ENCODE results near the gene FRAS1.
"Not testable (repeated sequence)": the region's sequence is repeated elsewhere in the genome, so short reads cannot be mapped to it uniquely, and the experiment has no call there.

FRAS1 gene, protein sequence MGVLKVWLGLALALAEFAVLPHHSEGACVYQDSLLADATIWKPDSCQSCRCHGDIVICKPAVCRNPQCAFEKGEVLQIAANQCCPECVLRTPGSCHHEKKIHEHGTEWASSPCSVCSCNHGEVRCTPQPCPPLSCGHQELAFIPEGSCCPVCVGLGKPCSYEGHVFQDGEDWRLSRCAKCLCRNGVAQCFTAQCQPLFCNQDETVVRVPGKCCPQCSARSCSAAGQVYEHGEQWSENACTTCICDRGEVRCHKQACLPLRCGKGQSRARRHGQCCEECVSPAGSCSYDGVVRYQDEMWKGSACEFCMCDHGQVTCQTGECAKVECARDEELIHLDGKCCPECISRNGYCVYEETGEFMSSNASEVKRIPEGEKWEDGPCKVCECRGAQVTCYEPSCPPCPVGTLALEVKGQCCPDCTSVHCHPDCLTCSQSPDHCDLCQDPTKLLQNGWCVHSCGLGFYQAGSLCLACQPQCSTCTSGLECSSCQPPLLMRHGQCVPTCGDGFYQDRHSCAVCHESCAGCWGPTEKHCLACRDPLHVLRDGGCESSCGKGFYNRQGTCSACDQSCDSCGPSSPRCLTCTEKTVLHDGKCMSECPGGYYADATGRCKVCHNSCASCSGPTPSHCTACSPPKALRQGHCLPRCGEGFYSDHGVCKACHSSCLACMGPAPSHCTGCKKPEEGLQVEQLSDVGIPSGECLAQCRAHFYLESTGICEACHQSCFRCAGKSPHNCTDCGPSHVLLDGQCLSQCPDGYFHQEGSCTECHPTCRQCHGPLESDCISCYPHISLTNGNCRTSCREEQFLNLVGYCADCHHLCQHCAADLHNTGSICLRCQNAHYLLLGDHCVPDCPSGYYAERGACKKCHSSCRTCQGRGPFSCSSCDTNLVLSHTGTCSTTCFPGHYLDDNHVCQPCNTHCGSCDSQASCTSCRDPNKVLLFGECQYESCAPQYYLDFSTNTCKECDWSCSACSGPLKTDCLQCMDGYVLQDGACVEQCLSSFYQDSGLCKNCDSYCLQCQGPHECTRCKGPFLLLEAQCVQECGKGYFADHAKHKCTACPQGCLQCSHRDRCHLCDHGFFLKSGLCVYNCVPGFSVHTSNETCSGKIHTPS (N-terminal part only)

DNA sequence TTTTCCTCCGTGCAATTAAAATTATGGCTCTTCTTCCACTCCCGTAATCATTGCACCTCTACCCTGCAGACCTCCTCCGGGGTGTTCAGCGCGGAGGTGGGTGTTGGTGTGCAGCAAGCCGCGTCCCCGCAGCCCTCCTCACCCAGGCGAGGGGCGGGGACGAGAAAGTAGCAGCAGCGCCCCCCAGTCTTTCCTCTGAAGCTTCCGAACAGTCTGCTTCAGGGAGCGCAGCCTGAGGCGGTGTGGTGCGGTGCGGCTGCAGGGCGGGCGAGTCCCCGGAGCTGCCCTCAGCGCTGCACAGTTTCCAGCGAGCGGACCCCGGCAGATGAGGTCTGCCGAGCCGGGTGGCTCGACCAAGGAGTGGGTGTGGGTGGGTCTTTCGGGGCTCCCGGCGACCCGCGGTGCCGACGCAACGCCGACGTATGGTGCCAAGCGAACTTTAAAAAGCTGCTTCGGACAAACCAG, at the start of gene FRAS1:
Gene FRAS1, plus strand, starts transcription at position 189 of the 465 bp plus-strand sequence. CDS start 687 bp downstream, outside the sequence.
- peak in 1 of 2 experiments; percentile 8 for DNase-seq (ENCODE audit: low read depth in 2 of 2)

DNA sequence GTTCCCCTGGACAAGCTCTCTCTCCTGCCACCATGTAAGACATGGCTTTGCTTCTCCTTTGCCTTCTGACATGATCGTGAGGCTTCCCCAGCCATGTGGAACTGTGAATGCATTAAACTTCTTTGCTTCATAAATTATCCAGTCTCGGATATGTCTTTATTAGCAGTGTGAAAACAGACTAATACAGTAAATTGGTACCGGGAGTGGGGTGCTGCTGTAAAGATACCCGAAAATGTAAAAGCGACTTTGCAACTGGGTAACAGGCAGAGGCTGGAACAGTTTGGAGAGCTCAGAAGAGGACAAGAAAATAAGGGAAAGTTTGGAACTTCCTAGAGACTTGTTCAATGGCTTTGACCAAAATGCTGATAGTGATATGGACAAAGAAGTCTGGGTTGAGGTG, 46.1 kb upstream of the FRAS1 start:
- not testable (repeated sequence) for DNase-seq (ENCODE audit: low read depth in 2 of 2)

DNA sequence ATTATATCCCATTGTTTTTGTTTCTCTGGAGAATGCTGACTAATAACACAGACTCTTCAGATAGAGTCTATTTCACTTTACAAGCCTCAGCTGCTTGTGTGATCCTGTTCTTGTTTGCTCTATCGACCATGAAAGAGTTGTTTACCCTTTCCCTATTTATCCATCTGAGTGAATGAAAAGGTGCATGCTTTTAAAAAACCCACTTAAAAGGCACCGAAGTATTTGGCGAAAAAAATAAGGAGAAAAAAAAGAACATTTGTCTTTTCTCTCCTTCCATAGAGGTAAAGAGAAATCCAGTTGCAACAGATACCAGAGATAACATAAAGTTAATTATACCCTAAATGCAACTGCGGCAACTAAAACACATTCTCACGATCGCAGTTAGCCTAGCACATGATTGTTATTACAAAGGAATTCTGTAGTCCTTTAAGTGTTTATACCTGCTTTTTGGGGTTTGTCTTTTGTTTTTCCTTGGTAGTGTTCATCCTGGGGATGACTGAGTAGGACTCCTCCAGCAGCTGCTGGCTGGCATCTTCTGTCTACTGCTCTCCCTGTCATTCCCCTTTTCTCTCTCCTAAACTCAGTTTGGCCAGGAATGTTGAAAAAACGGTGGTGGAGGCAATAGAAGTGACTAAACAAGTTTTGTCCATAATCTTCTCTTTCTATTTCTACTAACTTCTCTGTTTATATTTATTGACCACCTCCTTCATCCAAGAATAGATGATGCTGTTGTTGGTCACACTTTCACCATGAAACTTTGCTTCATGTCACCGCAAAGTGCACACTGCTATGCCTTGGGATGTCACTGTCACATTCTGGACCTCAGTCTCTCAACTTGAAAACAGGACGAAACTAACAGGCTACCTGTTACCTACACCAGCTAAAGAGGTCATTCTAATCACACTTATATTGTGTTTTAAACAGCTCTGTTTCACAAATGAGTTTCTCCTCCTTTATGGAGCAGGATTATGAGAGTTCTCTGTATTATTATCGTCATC, 41.9 kb upstream of the FRAS1 start:
- DNase-seq (ENCODE audit: low read depth in 2 of 2): no peak

DNA sequence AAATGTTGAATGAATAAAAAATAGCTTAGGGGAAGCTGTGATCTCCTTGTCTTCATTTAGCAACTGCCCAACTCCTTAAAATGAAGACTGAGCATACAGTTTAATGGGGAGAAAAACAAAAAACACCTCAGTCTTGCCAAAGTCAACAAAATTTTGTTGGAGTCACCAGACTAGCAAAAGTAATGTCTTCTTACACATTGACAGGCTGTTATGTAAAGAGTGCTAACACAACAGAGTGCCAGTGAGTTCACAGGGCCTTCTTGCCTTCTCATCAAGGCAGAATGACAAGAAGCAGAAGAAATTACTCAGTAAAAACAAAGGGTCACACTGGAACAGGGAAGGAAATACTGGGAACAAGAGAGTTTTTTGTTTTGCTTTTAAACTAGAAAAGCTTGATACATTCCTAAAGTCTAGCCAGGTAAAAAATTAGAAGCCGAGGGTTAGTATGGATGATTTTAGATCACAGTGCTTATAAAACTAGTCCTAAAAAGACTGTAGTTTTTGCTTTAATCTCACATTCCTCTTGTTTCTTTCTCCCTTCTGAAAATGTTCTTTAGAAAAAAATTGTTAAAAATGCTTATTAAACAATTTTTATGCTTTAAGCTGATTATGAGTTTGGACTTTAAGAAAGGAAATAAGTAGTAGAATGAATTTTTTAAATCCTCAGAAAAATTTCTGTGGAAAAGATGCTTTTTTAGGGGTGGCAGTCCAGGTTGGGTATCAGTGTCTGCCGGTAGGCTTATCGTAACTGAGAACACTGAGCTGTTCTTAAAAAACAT, 38.7 kb upstream of the FRAS1 start:
- DNase-seq (ENCODE audit: low read depth in 2 of 2): no peak

DNA sequence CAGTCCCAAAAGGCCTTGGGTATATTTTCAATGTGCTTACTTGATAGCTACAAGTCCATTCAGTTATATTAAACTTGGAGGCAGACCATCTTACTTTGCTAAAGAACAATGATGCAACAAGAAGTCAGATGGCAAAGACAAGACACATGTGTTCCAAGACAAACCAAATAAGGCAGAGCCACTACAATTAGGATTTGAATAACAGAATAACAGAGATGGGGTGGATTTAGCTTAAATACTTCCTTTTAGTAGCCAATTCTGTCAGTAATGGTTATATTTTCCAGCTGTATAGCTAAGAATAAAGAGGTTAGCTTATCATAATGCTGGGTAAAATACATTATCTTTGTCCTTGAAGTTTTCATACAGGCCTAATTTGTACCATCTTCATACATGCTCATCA, 37.7 kb upstream of the FRAS1 start:
- DNase-seq (ENCODE audit: low read depth in 2 of 2): no peak

DNA sequence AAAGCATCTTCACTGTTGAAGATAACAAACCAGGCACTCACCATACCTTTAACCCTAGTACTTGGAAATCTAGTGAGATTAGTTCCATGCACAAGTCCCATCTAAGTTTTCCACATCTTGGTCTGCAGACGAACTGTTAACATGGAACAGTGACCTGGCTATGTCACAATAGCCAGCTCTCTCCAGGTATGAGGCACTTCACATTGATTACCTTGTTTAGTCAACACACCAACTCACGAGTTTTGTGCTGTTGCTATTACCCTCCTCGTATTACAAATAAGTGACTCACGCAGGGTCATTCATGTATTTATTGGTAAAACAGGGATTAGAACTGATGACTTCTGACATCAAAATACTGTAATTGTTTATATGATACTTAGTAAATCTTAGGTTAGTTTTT, 36.4 kb upstream of the FRAS1 start:
- no peak for DNase-seq (ENCODE audit: low read depth in 2 of 2)

DNA sequence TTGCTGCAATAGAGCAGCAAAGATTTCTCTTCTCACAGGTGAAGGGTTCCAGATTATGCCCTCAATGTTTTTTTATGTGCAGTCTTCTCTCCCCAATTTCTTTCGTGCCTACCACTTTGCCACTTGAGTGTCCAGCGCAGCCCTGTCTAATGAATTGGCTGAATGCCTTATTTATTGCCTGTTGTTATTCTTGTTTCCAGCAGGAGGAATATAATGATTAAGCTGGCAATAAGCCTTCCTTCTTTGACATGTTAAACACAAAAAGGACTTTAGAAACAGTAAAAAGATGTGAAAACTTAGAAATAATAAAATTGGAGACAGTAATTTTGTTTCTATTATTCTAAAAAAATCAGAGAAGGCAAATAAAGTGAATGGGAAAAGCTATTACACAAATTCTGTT, 34.6 kb upstream of the FRAS1 start:
- DNase-seq (ENCODE audit: low read depth in 2 of 2): no peak

DNA sequence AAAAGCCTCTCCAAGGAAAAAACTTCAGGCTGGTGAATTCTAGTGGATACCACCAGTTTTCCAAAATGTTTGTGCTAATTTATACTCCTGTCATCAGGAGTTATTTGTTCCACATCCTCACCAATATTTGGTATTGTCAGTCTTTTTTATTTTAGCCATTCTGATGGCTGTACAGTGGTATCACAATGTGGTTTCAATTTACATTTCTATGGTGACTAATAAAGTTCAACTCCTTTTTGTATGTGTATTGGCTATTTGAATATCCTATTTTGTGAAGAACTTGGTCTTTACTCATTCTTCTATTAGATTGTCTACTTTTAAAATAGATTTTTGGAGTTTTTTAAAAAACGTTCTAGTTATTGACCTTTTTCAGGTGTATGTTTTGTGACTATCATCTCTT, 33.0 kb upstream of the FRAS1 start:
- no peak for DNase-seq (ENCODE audit: low read depth in 2 of 2)

DNA sequence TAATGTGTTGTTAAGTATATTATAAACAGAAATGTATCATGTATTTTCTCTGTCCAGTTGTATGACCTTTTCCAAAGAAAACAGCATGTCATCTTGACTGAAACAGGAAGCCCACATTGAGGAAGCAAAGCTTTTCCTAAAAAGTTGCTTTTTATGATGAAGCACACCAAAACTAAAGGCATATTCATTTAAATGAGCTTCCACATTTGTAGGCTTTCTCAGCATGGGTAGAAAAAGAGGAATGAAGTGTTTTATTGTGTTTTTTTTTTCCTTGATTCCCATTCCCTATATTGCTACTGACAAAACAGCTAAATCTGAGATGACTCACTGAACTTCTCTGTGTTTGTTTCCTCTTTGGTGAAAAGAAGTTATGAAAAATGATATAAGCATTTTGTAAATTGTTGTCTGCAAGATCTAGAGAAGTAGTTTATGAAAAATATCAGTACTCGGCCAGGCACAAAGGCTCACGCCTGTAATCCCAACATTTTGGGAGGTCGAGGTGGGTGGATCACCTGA, 32.5 kb upstream of the FRAS1 start:
- no peak for DNase-seq (ENCODE audit: low read depth in 2 of 2)

DNA sequence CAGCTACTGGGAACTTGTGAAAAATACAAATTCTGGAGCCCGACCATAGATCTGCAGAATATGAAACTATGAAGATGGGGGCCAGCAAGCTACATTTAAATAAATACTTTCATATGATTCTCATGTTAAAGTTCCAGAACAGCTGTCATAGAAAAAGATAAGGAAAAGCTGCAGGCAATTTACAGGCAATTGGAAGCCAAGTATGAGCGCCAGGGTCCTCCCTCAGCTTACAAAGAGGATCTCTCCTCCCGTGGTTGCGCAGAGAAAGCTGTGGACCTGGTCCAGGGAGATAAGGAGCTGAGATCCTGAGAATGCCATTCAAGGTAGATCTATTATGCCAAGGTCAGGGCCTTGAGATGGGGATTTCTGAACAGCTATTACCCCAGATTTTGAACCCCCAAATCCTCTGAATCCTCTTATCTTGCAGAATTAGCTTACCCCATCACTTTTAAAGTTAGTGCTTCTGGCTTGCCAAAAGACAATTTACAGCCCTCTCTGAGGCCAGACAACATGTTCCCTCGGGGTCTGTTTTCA, 25.6 kb upstream of the FRAS1 start:
- DNase-seq (ENCODE audit: low read depth in 2 of 2): no peak

DNA sequence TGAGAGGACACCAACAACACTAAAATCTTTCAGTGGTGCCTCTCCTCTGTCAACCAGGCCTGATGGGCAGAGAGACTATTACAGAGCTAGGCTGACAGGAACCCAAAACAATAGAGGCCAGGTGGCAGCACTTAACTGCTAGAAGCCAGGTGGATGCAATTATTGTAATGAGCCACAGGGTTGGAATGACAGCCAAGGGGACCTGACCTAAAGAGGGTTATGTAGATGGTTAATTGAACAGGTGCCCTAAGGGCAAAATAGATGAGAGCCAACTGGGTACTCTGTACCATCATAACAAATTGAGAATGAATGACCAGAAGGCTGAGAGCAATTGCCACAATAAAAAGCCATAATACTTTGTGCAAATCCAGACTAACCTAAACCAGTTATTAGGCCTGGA, 24.7 kb upstream of the FRAS1 start:
- no peak for DNase-seq (ENCODE audit: low read depth in 2 of 2)

DNA sequence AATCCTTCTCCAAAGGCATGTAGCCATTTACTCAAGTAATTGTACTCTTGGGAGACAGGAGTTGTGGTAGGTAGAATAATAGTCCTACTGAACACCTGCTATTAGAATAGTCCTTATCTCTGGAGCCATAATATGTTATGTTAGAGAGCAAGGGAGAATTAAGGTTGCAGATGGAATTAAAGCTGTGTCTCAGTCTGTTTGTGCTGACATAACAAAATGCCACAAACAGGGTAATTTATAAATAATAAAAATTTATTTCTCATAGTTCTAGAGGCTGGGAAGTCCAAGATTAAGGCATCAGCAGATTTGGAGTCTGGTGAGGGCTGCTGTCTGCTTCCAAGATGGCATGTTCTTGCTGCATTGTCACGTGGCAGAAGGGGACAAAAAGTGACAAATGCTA, 24.2 kb upstream of the FRAS1 start:
- no peak for DNase-seq (ENCODE audit: low read depth in 2 of 2)

DNA sequence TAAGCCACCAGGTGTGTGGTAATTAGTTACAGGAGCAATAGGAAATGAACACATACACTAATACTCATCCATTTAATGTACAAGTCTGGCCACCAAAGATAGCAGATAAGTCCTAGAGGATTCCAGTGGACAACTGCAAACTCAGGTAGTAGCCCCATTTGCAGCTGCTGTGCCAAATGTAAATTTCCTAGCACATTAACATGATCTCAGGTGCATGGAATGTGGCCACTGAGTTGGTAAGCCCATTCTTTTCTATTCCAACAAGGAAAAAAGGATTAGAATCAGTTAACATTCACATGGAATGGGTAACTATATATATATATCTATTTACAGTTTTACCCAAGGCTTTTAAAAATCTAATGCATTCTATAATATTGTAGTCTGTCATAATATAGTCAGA, 23.3 kb upstream of the FRAS1 start:
- no peak for DNase-seq (ENCODE audit: low read depth in 2 of 2)

DNA sequence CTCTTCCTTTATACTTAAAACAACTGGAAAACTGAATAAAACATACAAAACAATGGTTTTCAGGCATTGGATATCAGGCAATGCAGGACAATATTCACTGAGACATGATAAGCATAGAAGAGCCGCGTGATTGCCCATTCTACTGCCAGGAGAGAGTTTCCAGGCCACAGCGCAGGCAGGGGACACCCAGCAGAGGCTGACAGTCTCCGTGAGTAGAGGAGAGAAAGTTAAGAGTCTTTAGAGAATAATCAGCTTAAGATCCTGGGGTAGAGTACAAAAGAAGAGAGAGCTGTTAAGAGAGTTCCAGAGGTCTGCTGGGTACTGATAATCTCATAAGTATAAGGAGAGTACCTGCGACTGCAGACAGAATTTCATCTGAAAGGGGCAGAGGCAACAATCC, 18.4 kb upstream of the FRAS1 start:
- no peak for DNase-seq (ENCODE audit: low read depth in 2 of 2)

DNA sequence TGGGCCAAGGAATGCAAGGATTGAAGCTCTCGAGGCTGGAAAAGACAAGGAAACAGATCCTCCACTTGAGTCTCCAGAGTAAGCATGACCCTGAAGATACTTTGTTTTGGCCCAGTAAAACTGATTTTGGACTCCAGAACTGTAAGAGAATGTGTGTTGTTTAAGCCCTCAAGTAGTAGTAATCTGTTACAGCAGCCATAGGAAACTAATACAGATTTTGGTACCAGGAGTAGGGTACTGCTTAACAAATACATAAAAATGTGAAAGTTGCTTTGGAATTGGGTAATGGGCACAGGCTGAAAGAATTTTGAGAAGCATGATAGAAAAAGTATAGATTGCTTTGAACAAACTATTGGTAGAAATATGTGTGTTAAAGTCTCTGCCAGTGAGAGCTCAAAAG, 17.4 kb upstream of the FRAS1 start:
- DNase-seq (ENCODE audit: low read depth in 2 of 2): no peak

DNA sequence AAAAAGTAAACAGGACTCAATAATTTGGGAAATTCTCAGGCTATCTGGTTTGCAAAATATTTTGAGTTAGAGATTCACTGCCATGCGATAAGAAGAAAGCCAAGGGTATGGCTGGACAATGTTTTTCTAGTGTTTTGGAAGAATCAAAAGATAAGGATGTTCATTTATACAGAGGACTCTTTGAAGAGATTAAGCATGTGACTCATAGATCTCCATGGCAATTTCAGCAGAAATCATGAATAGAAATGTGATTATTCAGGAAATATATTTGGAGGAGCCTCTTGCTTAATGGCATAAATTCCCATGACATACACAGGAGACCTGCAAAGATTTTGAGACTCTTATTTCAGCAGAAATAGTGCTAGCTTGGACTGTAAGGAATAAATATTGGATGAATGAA, 16.7 kb upstream of the FRAS1 start:
- DNase-seq (ENCODE audit: low read depth in 2 of 2): no peak

DNA sequence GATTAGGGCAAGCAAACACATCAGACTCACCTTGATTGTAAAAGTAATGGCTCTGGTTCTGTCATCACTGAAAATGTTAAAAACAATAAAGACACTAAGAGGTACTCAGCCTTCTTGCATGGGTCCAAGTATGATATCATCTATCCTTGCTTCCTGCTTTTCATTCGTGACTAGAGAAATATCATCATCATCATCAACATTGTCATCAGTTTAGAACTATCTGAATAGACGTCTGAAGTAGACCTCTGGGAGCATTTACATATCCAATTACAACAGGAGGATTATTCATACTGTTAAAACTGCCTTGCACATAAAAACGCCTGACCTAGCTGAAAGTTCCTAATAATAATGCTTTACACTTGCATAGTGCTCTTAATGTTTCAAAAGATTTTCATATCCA, 9.8 kb upstream of the FRAS1 start:
- DNase-seq (ENCODE audit: low read depth in 2 of 2): no peak

DNA sequence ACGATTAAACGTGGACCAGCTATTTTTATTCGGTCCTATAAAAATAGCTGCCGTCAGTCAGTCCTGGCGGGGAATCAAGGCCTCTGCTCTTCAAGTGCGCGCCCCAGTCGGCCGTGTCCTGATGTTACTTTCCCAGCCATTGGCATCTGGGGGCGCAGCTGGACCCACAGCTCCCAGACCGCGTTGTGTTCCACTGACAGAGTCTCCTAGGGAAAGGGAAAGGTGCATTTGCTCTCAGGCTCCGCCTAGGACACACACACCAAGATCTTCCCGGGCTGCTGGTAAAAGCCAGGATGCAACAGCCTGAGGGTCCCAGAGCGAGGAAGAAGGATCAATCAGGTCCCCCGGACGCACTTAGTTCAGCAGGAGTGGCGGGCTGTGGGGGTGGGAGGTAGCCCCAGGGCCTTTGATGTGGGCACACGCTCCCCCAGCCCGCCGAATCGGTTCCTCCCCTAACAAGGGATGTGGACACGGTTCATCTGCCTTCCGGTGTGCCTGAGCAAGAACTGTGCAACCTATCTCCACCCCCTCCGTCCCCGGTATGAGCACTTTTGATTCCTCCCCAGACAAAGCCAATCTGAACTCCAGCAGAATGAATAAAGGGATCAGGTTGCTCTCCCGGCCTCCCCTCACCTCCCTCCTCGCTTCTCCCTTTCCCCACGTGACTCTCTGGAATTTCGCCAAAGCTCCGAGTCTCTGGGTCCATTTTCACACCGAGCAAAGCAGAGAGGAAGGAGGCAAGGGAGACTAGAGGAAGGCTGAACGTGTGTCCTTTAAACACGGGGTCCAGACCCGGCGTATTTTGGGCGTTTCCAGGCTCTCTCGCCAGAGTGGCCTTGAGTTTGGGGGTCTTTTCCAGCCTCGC, 626 bp upstream of the FRAS1 start:
- peak in 1 of 2 experiments; percentile 19 for DNase-seq (ENCODE audit: low read depth in 2 of 2)
